GM12892 (cell line): Measurements from ENCODE around the gene GULP1.

ENCODE experiments used
- DNase-seq: peaks from one replicate; pipeline ENCODE4 v3.0.0; 2011; ENCODE audit not compliant: insufficient read length
- FAIRE-seq: peaks from 2 replicates; lab custom pipeline; 2011; peaks lifted over from hg19 to GRCh38; lab: Jason Lieb, UNC
- POLR2A ChIP-seq: IDR thresholded peaks from 2 replicates; pipeline ENCODE4 v1.6.1; 2011; ENCODE audit warnings: low read depth, low read length, control low read depth
- POLR2AphosphoS5 ChIP-seq: IDR thresholded peaks from 2 replicates; pipeline ENCODE4 v1.6.1; 2011; ENCODE audit warnings: low read depth, low read length, control low read depth
- TAF1 ChIP-seq: IDR thresholded peaks from 2 replicates; pipeline ENCODE4 v1.6.1; 2011; ENCODE audit warnings: low read depth, mild to moderate bottlenecking, control low read depth, low read length, borderline replicate concordance

GULP1 gene

GRCh38 chr2:188414869-188415753 lies 123.4 kb downstream of the GULP1 start:
- TF ChIP-seq TAF1 (no peak), POLR2A (no peak), POLR2AphosphoS5 (no peak)
- no peak for FAIRE-seq

GRCh38 chr2:188415754-188416083 lies 124.0 kb downstream of the GULP1 start:
- DNase-seq (no peak), FAIRE-seq (no peak)
- TF ChIP-seq TAF1 (no peak), POLR2A (no peak), POLR2AphosphoS5 (no peak)

More at GRCh38 chr2:188414869-188415753, 123.4 kb downstream of the GULP1 start:
- DNase-seq = no peak

GRCh38 chr2:188416367-188416766 lies 124.7 kb downstream of the GULP1 start:
- no peak for FAIRE-seq
- no peak for TF ChIP-seq POLR2A
- no peak for TF ChIP-seq POLR2AphosphoS5
- no peak for TF ChIP-seq TAF1
- no peak for DNase-seq

- FAIRE-seq (no peak), DNase-seq (no peak)
- TF ChIP-seq TAF1 (no peak), POLR2AphosphoS5 (no peak), POLR2A (no peak)
These were observed 131.1 kb downstream of the GULP1 start for GRCh38 chr2:188422726-188423125.

GRCh38 chr2:188425266-188425665 lies 133.6 kb downstream of the GULP1 start:
- no peak for FAIRE-seq
- TF ChIP-seq TAF1 = no peak
- TF ChIP-seq POLR2AphosphoS5 = no peak
- no peak for TF ChIP-seq POLR2A
- DNase-seq = no peak

GRCh38 chr2:188426121-188426520 lies 134.4 kb downstream of the GULP1 start:
- FAIRE-seq = no peak

GRCh38 chr2:188430705-188431104 lies 139.0 kb downstream of the GULP1 start:
- no peak for TF ChIP-seq POLR2A
- no peak for TF ChIP-seq POLR2AphosphoS5
- no peak for TF ChIP-seq TAF1
- no peak for FAIRE-seq
- no peak for DNase-seq

More at GRCh38 chr2:188426121-188426520, 134.4 kb downstream of the GULP1 start:
- DNase-seq = no peak
- no peak for TF ChIP-seq TAF1
- TF ChIP-seq POLR2A = no peak
- no peak for TF ChIP-seq POLR2AphosphoS5

- FAIRE-seq = no peak
- DNase-seq = no peak
- TF ChIP-seq TAF1 = no peak
- no peak for TF ChIP-seq POLR2A
- TF ChIP-seq POLR2AphosphoS5 = no peak
These were observed 142.3 kb downstream of the GULP1 start for GRCh38 chr2:188434018-188434417.

DNA sequence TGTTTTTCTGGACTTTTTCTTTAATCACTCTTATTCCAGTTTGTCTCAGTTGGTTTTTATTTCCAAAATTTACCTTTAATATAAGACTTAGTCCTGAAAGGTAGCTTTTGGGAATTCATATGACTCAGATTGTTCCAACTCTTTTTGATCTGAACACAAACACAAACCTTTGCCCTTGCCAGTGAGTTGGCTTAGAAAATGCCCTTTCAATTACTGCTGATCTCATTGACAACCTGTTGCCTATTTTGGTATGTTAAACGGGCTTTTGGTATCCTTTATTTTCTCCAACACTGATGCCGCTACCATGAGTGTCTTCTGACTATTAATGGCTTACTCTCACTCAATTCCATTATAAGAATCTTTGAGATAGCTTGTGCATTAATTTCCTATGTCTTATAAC lies 143.4 kb downstream of the GULP1 start:
- TF ChIP-seq TAF1 (no peak), POLR2A (no peak), POLR2AphosphoS5 (no peak)
- DNase-seq (no peak), FAIRE-seq (no peak)

- FAIRE-seq = no peak
- no peak for TF ChIP-seq POLR2A
- TF ChIP-seq TAF1 = no peak
- no peak for TF ChIP-seq POLR2AphosphoS5
- DNase-seq = no peak
These were observed 145.9 kb downstream of the GULP1 start for GRCh38 chr2:188437537-188437936.

GRCh38 chr2:188439986-188440385 lies 148.3 kb downstream of the GULP1 start:
- TF ChIP-seq TAF1 (no peak), POLR2AphosphoS5 (no peak), POLR2A (no peak)
- FAIRE-seq (no peak), DNase-seq (no peak)

DNA sequence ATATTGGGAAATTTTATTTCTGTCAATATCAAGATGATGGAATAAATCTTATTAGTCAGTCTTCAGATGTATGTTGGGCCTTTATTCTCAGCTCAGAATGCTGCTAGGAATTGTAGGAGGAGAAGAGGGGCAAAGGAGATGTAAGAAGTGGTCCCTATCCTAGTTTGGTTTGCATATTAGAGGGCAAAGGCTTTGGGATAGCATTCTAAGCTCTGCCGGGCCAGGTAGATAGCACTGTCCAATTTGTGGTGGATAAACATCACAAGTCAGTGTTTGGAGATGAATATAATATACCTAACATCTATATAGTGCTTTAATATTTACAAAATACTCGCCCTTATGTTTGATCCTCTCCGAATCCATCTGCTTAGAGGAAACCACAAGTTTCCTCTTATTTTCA lies 149.2 kb downstream of the GULP1 start:
- FAIRE-seq (no peak), DNase-seq (no peak)
- TF ChIP-seq TAF1 = no peak
- TF ChIP-seq POLR2AphosphoS5 = no peak
- TF ChIP-seq POLR2A = no peak
